HCT116 (cell line): ENCODE measurements around the gene ACR. TPM values are rescaled to one million over a fixed set of nuclear protein-coding genes. Genes with fewer than 3 reads are reported as not detected.

Experiments
- ATAC-seq: fragments of 200-7000 bp; cut with Tn5 transposase; 2 replicates; pipeline ENCODE4 v1.9.1; 2020; ENCODE audit warnings: mild to moderate bottlenecking, moderate library complexity
- BruUV-seq: library from RNA; stranded (reverse); fragments of 400-500 nt; replicated peaks from 2 replicates; lab custom pipeline; 2021; lab: Mats Ljungman, UMichigan
- CTCF ChIA-PET: fragments of 300-600 bp; sonication (Branson Sonifier 250); formaldehyde crosslinking; loops from one replicate; lab custom pipeline; 2021; ENCODE audit warnings: antibody characterized with exemption; lab: Charles Lee
- POLR2A ChIA-PET: fragments of 300-600, 350-600 bp; sonication (Branson Sonifier 250); formaldehyde crosslinking; loops from one replicate; lab custom pipeline; 2021; ENCODE audit warnings: antibody characterized with exemption; lab: Charles Lee
- RAD21 ChIA-PET, 2 experiments: fragments of 300-600 bp; sonication (Branson Sonifier 250); formaldehyde crosslinking; loops; one replicate each; lab custom pipeline; 2023; ENCODE audit warnings: low total read pairs in 2 of 2; ENCODE audit not compliant: uncharacterized antibody in 2 of 2, unreplicated experiment in 2 of 2, low non-redundant PET in 1 of 2; lab: Charles Lee
- DNase-seq: peaks from one replicate; pipeline ENCODE4 v3.0.0-alpha.2; 2010; ENCODE audit warnings: low read depth, low spot score
- H2AFZ ChIP-seq: fragments of 200-600 bp; shearing (Covaris generic), sonication (generic); 2 replicates; pipeline ENCODE4 v1.6.1; 2017; ENCODE audit warnings: low read depth, mixed run types, mixed read lengths, antibody characterized with exemption, low read length; ENCODE audit not compliant: poor library complexity, severe bottlenecking
- H3K27ac ChIP-seq: 2 replicates; pipeline ENCODE4 v1.5.1; 2012; ENCODE audit warnings: low read depth, low read length
- H3K27me3 ChIP-seq: fragments of 200-600 bp; sonication (generic); 2 replicates; pipeline ENCODE4 v1.6.1; 2016; ENCODE audit warnings: mixed run types, low read length, mixed read lengths; ENCODE audit not compliant: insufficient read depth
- H3K36me3 ChIP-seq, 2 experiments: fragments of 200-500 bp in 1 of 2; fragments of 200-600 bp in 1 of 2; sonication (Bioruptor generic) in 1 of 2; sonication (generic) in 1 of 2; 2 replicates each; pipeline versions ENCODE4 v1.5.1 to v1.6.1; 2014 to 2016; ENCODE audit warnings: low read length in 2 of 2, inconsistent platforms in 1 of 2, mixed read lengths in 1 of 2, mixed run types in 1 of 2; ENCODE audit not compliant: insufficient read depth in 2 of 2, control insufficient read depth in 1 of 2
- H3K4me1 ChIP-seq, 2 experiments: fragments of 200-600 bp in 1 of 2; sonication (generic) in 1 of 2; 2 replicates each; pipeline versions ENCODE4 v1.5.1 to v1.6.1; 2012 to 2017; ENCODE audit warnings: low read length in 2 of 2, inconsistent platforms in 1 of 2, mild to moderate bottlenecking in 1 of 2, mixed read lengths in 1 of 2, mixed run types in 1 of 2, moderate library complexity in 1 of 2; ENCODE audit not compliant: insufficient read depth in 2 of 2, control insufficient read depth in 1 of 2
- H3K4me2 ChIP-seq: fragments of 200-600 bp; sonication (generic); 2 replicates; pipeline ENCODE4 v1.6.1; 2017; ENCODE audit warnings: mixed run types, low read length, mixed read lengths
- H3K4me3 ChIP-seq, 2 experiments: fragments of 200-600 bp in 1 of 2; sonication (generic) in 1 of 2; replicated peaks in 1 of 2; 2 replicates each; pipeline ENCODE4 v1.5.1; 2011 to 2016; ENCODE audit warnings: low read length in 2 of 2, control low read depth in 1 of 2, low read depth in 1 of 2, mild to moderate bottlenecking in 1 of 2, mixed read lengths in 1 of 2, mixed run types in 1 of 2
- H3K79me2 ChIP-seq: fragments of 200-600 bp; sonication (generic); 2 replicates; pipeline ENCODE4 v1.6.1; 2017; ENCODE audit warnings: mild to moderate bottlenecking, mixed run types, low read length, moderate library complexity, mixed read lengths; ENCODE audit not compliant: insufficient read depth
- H3K9ac ChIP-seq: fragments of 200-600 bp; sonication (generic); 2 replicates; pipeline ENCODE4 v1.6.1; 2016; ENCODE audit warnings: low read length, mixed read lengths
- H3K9me2 ChIP-seq: fragments of 200-600 bp; sonication (generic), shearing (Covaris generic); 2 replicates; pipeline ENCODE4 v1.6.1; 2017; ENCODE audit warnings: mixed run types, mild to moderate bottlenecking, moderate library complexity; ENCODE audit not compliant: insufficient read depth
- H3K9me3 ChIP-seq, 2 experiments: fragments of 200-500 bp in 1 of 2; fragments of 200-600 bp in 1 of 2; sonication (Bioruptor generic) in 1 of 2; sonication (generic) in 1 of 2; 2 replicates each; pipeline ENCODE4 v1.6.1; 2014 to 2017; ENCODE audit warnings: low read length in 2 of 2, mixed read lengths in 2 of 2, inconsistent platforms in 1 of 2, low read depth in 1 of 2, mild to moderate bottlenecking in 1 of 2, mixed run types in 1 of 2, moderate library complexity in 1 of 2; ENCODE audit not compliant: control insufficient read depth in 1 of 2, insufficient read depth in 1 of 2
- H4K20me1 ChIP-seq: fragments of 200-600 bp; sonication (generic), shearing (Covaris generic); 2 replicates; pipeline ENCODE4 v1.6.1; 2017; ENCODE audit warnings: mixed run types, mild to moderate bottlenecking, moderate library complexity; ENCODE audit not compliant: insufficient read depth
- ATF3 ChIP-seq: IDR thresholded peaks from 2 replicates; pipeline ENCODE4 v1.6.1; 2012
- CBX3 ChIP-seq: IDR thresholded peaks from 2 replicates; pipeline ENCODE4 v1.6.1; 2012; ENCODE audit warnings: low read depth
- CEBPB ChIP-seq: IDR thresholded peaks from 2 replicates; pipeline ENCODE4 v1.6.1; 2012; ENCODE audit warnings: low read depth
- ELF1 ChIP-seq: IDR thresholded peaks from 2 replicates; pipeline ENCODE4 v1.6.1; 2012; ENCODE audit warnings: low read depth, borderline replicate concordance
- EZH2 ChIP-seq: fragments of 200-600 bp; sonication (generic); IDR thresholded peaks from 2 replicates; pipeline ENCODE4 v1.6.1; 2017; ENCODE audit warnings: antibody characterized with exemption, mixed run types
- FOSL1 ChIP-seq: IDR thresholded peaks from 2 replicates; pipeline ENCODE4 v1.6.1; 2012; ENCODE audit warnings: low read depth
- JUND ChIP-seq: IDR thresholded peaks from 2 replicates; pipeline ENCODE4 v1.6.1; 2012
- MAX ChIP-seq: IDR thresholded peaks from 2 replicates; pipeline ENCODE4 v1.6.1; 2012
- POLR2A ChIP-seq: IDR thresholded peaks from 2 replicates; pipeline ENCODE4 v1.7.0; 2011; ENCODE audit warnings: borderline replicate concordance; ENCODE audit not compliant: insufficient read depth, insufficient read length; ENCODE audit errors: extremely low read depth
- RAD21 ChIP-seq: IDR thresholded peaks from 2 replicates; pipeline ENCODE4 v1.6.1; 2012; ENCODE audit warnings: low read depth, mild to moderate bottlenecking
- REST ChIP-seq: IDR thresholded peaks from 2 replicates; pipeline ENCODE4 v1.6.1; 2012; ENCODE audit warnings: low read depth
- SIN3A ChIP-seq: IDR thresholded peaks from 2 replicates; pipeline ENCODE4 v1.6.1; 2012; ENCODE audit warnings: low read depth
- SP1 ChIP-seq: IDR thresholded peaks from 2 replicates; pipeline ENCODE4 v1.6.1; 2012; ENCODE audit warnings: low read depth
- SRF ChIP-seq: IDR thresholded peaks from 2 replicates; pipeline ENCODE4 v1.6.1; 2012; ENCODE audit warnings: low read depth
- TCF7L2 ChIP-seq: IDR thresholded peaks from 2 replicates; pipeline ENCODE4 v1.7.0; 2011; ENCODE audit warnings: borderline replicate concordance, inconsistent platforms; ENCODE audit not compliant: insufficient read depth, insufficient read length; ENCODE audit errors: extremely low read depth
- YY1 ChIP-seq: IDR thresholded peaks from 2 replicates; pipeline ENCODE4 v1.6.1; 2011; ENCODE audit warnings: low read length, low read depth, moderate library complexity, mild to moderate bottlenecking; ENCODE audit not compliant: insufficient replicate concordance; ENCODE audit errors: extremely low read depth
- ZNF274 ChIP-seq: fragments of 200-500 bp; sonication (Bioruptor generic); IDR thresholded peaks from 2 replicates; pipeline ENCODE4 v1.6.1; 2014; ENCODE audit warnings: mild to moderate bottlenecking, low read depth, low read length, inconsistent platforms
- intact Hi-C: fragments of 100-400 bp; cut with micrococcal nuclease; formaldehyde crosslinking; loops from 2 replicates; pipeline ENCODE4 v1.10.0; 2022
- total RNA-seq: library from RNA; stranded (reverse); gene quantifications from one replicate; pipeline ENCODE4 v1.2.1, GENCODE V29; 2021; ENCODE audit not compliant: unreplicated experiment

ACR gene
- total RNA-seq, 1 experiment from 2014 or later, result 1.5 TPM

- no peaks in the 10 kb centered on the region for H3K27me3 ChIP-seq
- no peaks in the 10 kb centered on the region for H3K79me2 ChIP-seq
- intact Hi-C loops, result no loop called here
- peaks cover 0 to 12% of the 10 kb centered on the region in 2 experiments; a peak in 2 of 4 replicates for H3K4me1 ChIP-seq
- no peak overlapping the region for H3K4me3 ChIP-seq
- H3K9me3 ChIP-seq, result no peaks in the 10 kb centered on the region
- DNase-seq (no peak), ATAC-seq (no peak)
- no peaks in the 10 kb centered on the region; a peak in 1 of 4 replicates for H3K36me3 ChIP-seq
- no peak overlapping the region for H3K27ac ChIP-seq
- H4K20me1 ChIP-seq, result no peaks in the 10 kb centered on the region
- H3K4me2 ChIP-seq, result no peak overlapping the region
- CTCF ChIA-PET, result no interaction called here
- BruUV-seq, result no TSS peak
- POLR2A ChIA-PET, result no interaction called here
- H3K9me2 ChIP-seq, result no peaks in the 10 kb centered on the region
- RAD21 ChIA-PET, result no interaction called here
- H3K9ac ChIP-seq, result no peak overlapping the region
- H2AFZ ChIP-seq, result no peak overlapping the region
- TF ChIP-seq EZH2, result no peak
- no peak for TF ChIP-seq SRF
- TF ChIP-seq, all 23 proteins: peak for 0
Measured at GRCh38 chr22:50732681-50733080, 5.3 kb upstream of the ACR start.

GRCh38 chr22:50733521-50734342, 4.3 kb upstream of the ACR start:
- no peak for ATAC-seq

More at GRCh38 chr22:50733521-50734342, 4.3 kb upstream of the ACR start:
- Histone ChIP-seq H4K20me1 (no peaks in the 10 kb centered on the region), H3K79me2 (no peaks in the 10 kb centered on the region), H2AFZ (no peak overlapping the region), H3K4me2 (no peak overlapping the region), H3K36me3 (no peaks in the 10 kb centered on the region; a peak in 1 of 4 replicates), H3K4me1 (peaks cover 0 to 12% of the 10 kb centered on the region in 2 experiments; a peak in 2 of 4 replicates), H3K27me3 (no peaks in the 10 kb centered on the region), H3K27ac (no peak overlapping the region), H3K4me3 (no peak overlapping the region), H3K9ac (no peak overlapping the region), H3K9me2 (no peaks in the 10 kb centered on the region), H3K9me3 (no peaks in the 10 kb centered on the region)
- no peak for DNase-seq
- ChIA-PET CTCF (no interaction called here), POLR2A (no interaction called here), RAD21 (no interaction called here)
- BruUV-seq, result no TSS peak
- TF ChIP-seq JUND (no peak), ZNF274 (no peak), ATF3 (no peak), MAX (no peak), TCF7L2 (no peak), SP1 (no peak), POLR2A (no peak), SIN3A (no peak), YY1 (no peak), ELF1 (no peak), REST (no peak), EZH2 (no peak), SRF (no peak), CEBPB (no peak), RAD21 (no peak), CBX3 (no peak), FOSL1 (no peak)
- intact Hi-C loops, result no loop called here
